Right atrium auricular region (tissue), 2 donors: ENCODE measurements around the gene PARD3B. TPM values are rescaled to one million over a fixed set of nuclear protein-coding genes. Genes with fewer than 3 reads are reported as not detected.

Experiments used
- DNase-seq: peaks from one replicate; pipeline ENCODE4 v3.0.0-alpha.2; 2019; ENCODE audit warnings: low spot score
- H3K27ac ChIP-seq, 2 donors: fragments of 200-600 bp; sonication (generic); 1 replicate in 1 of 2; 2 replicates in 1 of 2; pipeline ENCODE4 v1.5.1; 2016 to 2019
- H3K27me3 ChIP-seq, 2 donors: fragments of 200-600 bp; sonication (generic); one replicate each; pipeline versions ENCODE4 v1.5.1 to v1.6.0; 2017 to 2019
- H3K36me3 ChIP-seq: fragments of 200-600 bp; sonication (generic); one replicate; pipeline ENCODE4 v1.5.1; 2016
- H3K4me1 ChIP-seq, 2 donors: fragments of 200-600 bp; sonication (generic); one replicate each; pipeline versions ENCODE4 v1.5.1 to v1.6.0; 2017 to 2019
- H3K4me3 ChIP-seq, 2 donors: fragments of 200-600 bp; sonication (generic); 1 replicate in 1 of 2; 2 replicates in 1 of 2; pipeline ENCODE4 v1.5.1; 2017 to 2019; ENCODE audit warnings: mild to moderate bottlenecking in 1 of 2, moderate library complexity in 1 of 2
- H3K9me3 ChIP-seq, 2 donors: fragments of 200-600 bp; sonication (generic); one replicate each; pipeline ENCODE4 v1.5.1; 2019
- CTCF ChIP-seq, 2 donors: fragments of 200-600 bp; sonication (generic); IDR thresholded peaks; one replicate each; pipeline ENCODE4 v1.5.1; 2019; ENCODE audit warnings: antibody characterized with exemption in 2 of 2
- total RNA-seq, 2 donors: library from RNA; depleted of rRNA; stranded (reverse); fragments of >200 nt; gene quantifications; one replicate each; pipeline ENCODE4 v1.1.0, GENCODE V29; 2016

Gene PARD3B
- total RNA-seq, 2 donors from 2014 or later, result 7.4 to 12.2 TPM

- H3K9me3 ChIP-seq, result no peaks in the 10 kb centered on the region
Observed at GRCh38 chr2:205161156-205161839, 616.0 kb downstream of the PARD3B start.

GRCh38 chr2:205166745-205167144, 621.5 kb downstream of the PARD3B start:
- no peak for DNase-seq
- H3K36me3 ChIP-seq, result no peaks in the 10 kb centered on the region
- H3K27ac ChIP-seq, result no peak overlapping the region
- H3K27me3 ChIP-seq, result no peaks in the 10 kb centered on the region
- H3K4me3 ChIP-seq, result no peak overlapping the region
- H3K4me1 ChIP-seq, result no peaks in the 10 kb centered on the region
- TF ChIP-seq CTCF (IDR thresholded peaks at IDR 0.05), result no peak
- H3K9me3 ChIP-seq, result no peaks in the 10 kb centered on the region

More at GRCh38 chr2:205161156-205161839, 616.0 kb downstream of the PARD3B start:
- Histone ChIP-seq H3K4me1 (no peaks in the 10 kb centered on the region), H3K36me3 (no peaks in the 10 kb centered on the region), H3K27ac (no peak overlapping the region), H3K27me3 (no peaks in the 10 kb centered on the region), H3K4me3 (no peak overlapping the region)
- DNase-seq, result no peak
- TF ChIP-seq CTCF (IDR thresholded peaks at IDR 0.05), result no peak

DNA sequence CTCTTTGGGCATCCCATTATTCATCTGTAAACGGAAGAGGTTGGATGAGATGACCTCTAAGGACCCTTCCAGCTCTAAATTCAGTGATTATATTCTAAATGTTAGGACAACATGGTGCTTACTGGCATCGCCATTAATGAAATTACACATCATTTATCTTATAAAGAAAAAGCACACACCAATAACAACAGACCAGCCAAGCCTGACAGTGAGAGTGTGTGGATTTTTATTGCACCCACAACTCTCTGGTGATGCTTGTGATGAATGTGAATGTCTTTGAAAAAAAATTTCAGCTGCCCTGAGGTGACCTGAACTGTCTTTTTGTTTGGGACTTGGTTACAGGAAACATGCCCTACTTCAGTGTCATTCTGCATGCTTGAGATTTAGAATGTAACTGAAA, 623.7 kb downstream of the PARD3B start:
- H3K27ac ChIP-seq, result no peak overlapping the region
- no peaks in the 10 kb centered on the region for H3K9me3 ChIP-seq
- no peaks in the 10 kb centered on the region for H3K4me1 ChIP-seq
- no peaks in the 10 kb centered on the region for H3K27me3 ChIP-seq
- no peak for TF ChIP-seq CTCF (IDR thresholded peaks at IDR 0.05)
- DNase-seq, result no peak
- H3K4me3 ChIP-seq, result no peak overlapping the region
- H3K36me3 ChIP-seq, result no peaks in the 10 kb centered on the region

GRCh38 chr2:205169464-205169863, 624.2 kb downstream of the PARD3B start:
- Histone ChIP-seq H3K4me1 (no peaks in the 10 kb centered on the region), H3K36me3 (no peaks in the 10 kb centered on the region), H3K4me3 (no peak overlapping the region), H3K9me3 (no peaks in the 10 kb centered on the region), H3K27ac (no peak overlapping the region), H3K27me3 (no peaks in the 10 kb centered on the region)
- DNase-seq, result no peak
- TF ChIP-seq CTCF (IDR thresholded peaks at IDR 0.05), result no peak

GRCh38 chr2:205170399-205170798, 625.1 kb downstream of the PARD3B start:
- Histone ChIP-seq H3K4me1 (no peaks in the 10 kb centered on the region), H3K9me3 (no peaks in the 10 kb centered on the region), H3K36me3 (no peaks in the 10 kb centered on the region), H3K4me3 (no peak overlapping the region), H3K27me3 (no peaks in the 10 kb centered on the region), H3K27ac (no peak overlapping the region)
- no peak for TF ChIP-seq CTCF (IDR thresholded peaks at IDR 0.05)
- no peak for DNase-seq
